GM23338 (cell line): Measurements from ENCODE around the gene CMYA5. TPM values are rescaled to one million over a fixed set of nuclear protein-coding genes. Genes with fewer than 3 reads are reported as not detected.

Experiments used
- ATAC-seq: fragments of 200-7000 bp; cut with Tn5 transposase; 3 replicates; pipeline ENCODE4 v1.9.1; 2020
- DNase-seq: peaks from one replicate; pipeline ENCODE4 v3.0.0-alpha.2; 2015; ENCODE audit warnings: low spot score
- H2AFZ ChIP-seq: fragments of 200-600 bp; sonication (generic); 2 replicates; pipeline ENCODE4 v1.8.0; 2016; ENCODE audit warnings: antibody characterized with exemption, mild to moderate bottlenecking, moderate library complexity
- H3F3A ChIP-seq: fragments of 200-600 bp; sonication (generic); replicated peaks from 2 replicates; pipeline ENCODE4 v1.8.0; 2017; ENCODE audit warnings: antibody characterized with exemption, mixed run types, low read depth
- H3K27ac ChIP-seq: fragments of 200-600 bp; sonication (generic); 2 replicates; pipeline ENCODE4 v1.6.1; 2016; ENCODE audit warnings: low read depth
- H3K27me3 ChIP-seq: fragments of 200-600 bp; sonication (generic); 2 replicates; pipeline ENCODE4 v1.8.0; 2016; ENCODE audit warnings: mild to moderate bottlenecking, mixed run types, moderate library complexity; ENCODE audit not compliant: insufficient read depth
- H3K36me3 ChIP-seq: fragments of 200-600 bp; sonication (generic); 2 replicates; pipeline ENCODE4 v1.8.0; 2016; ENCODE audit warnings: mild to moderate bottlenecking; ENCODE audit not compliant: insufficient read depth
- H3K4me1 ChIP-seq: fragments of 200-600 bp; sonication (generic); 2 replicates; pipeline ENCODE4 v1.8.0; 2016; ENCODE audit warnings: mild to moderate bottlenecking, moderate library complexity; ENCODE audit not compliant: insufficient read depth
- H3K4me2 ChIP-seq: fragments of 200-600 bp; sonication (generic); 2 replicates; pipeline ENCODE4 v1.7.1; 2017; ENCODE audit warnings: mixed run types
- H3K4me3 ChIP-seq: fragments of 200-600 bp; sonication (generic); 2 replicates; pipeline ENCODE4 v1.6.1; 2016; ENCODE audit warnings: mixed run types
- H3K79me2 ChIP-seq: fragments of 200-600 bp; sonication (generic); replicated peaks from 2 replicates; pipeline ENCODE4 v1.8.0; 2017; ENCODE audit warnings: mild to moderate bottlenecking; ENCODE audit not compliant: insufficient read depth
- H3K9me2 ChIP-seq: fragments of 200-600 bp; sonication (generic); 2 replicates; pipeline ENCODE4 v1.8.0; 2017; ENCODE audit not compliant: insufficient read depth
- H4K20me1 ChIP-seq: fragments of 200-600 bp; sonication (generic); replicated peaks from 2 replicates; pipeline ENCODE4 v1.8.0; 2017; ENCODE audit warnings: mild to moderate bottlenecking; ENCODE audit not compliant: insufficient read depth
- H3K27ac Mint-ChIP-seq: 2 replicates; pipeline ENCODE4 v1.8.0; 2020; ENCODE audit warnings: inconsistent platforms, mild to moderate bottlenecking, moderate library complexity, mixed read lengths
- H3K27me3 Mint-ChIP-seq: 3 replicates; pipeline ENCODE4 v1.8.0; 2022; ENCODE audit warnings: low read depth, mild to moderate bottlenecking, moderate library complexity, mixed read lengths, inconsistent platforms; ENCODE audit not compliant: insufficient read depth, poor library complexity
- H3K36me3 Mint-ChIP-seq: 3 replicates; pipeline ENCODE4 v1.8.0; 2021; ENCODE audit warnings: low read depth, mild to moderate bottlenecking, inconsistent platforms, moderate library complexity, mixed read lengths
- H3K4me1 Mint-ChIP-seq: 3 replicates; pipeline ENCODE4 v1.8.0; 2020; ENCODE audit warnings: mild to moderate bottlenecking, inconsistent platforms, mixed read lengths
- H3K4me3 Mint-ChIP-seq: 3 replicates; pipeline ENCODE4 v1.8.0; 2021; ENCODE audit warnings: moderate library complexity, mild to moderate bottlenecking, inconsistent platforms, mixed read lengths
- H3K9me3 Mint-ChIP-seq: 3 replicates; pipeline ENCODE4 v1.8.0; 2020; ENCODE audit warnings: moderate library complexity, mild to moderate bottlenecking, inconsistent platforms, mixed read lengths
- CREB1 ChIP-seq: fragments of 250-450 bp; sonication (Bioruptor Pico); IDR thresholded peaks from 2 replicates; pipeline ENCODE4 v1.5.0; 2020; ENCODE audit warnings: low read depth, mild to moderate bottlenecking, moderate library complexity
- JUNB ChIP-seq: IDR thresholded peaks from one replicate; pipeline ENCODE4 v1.6.1; 2016; ENCODE audit warnings: antibody characterized with exemption; ENCODE audit not compliant: unreplicated experiment
- POLR2AphosphoS5 ChIP-seq: IDR thresholded peaks from 2 replicates; pipeline ENCODE4 v1.6.1; 2016; ENCODE audit warnings: antibody characterized with exemption, low read depth
- STAT1 ChIP-seq: IDR thresholded peaks from one replicate; pipeline ENCODE4 v1.6.1; 2016; ENCODE audit warnings: antibody characterized with exemption; ENCODE audit not compliant: unreplicated experiment
- ZNF114 ChIP-seq: fragments of 250-450 bp; sonication (Bioruptor Pico); IDR thresholded peaks from 2 replicates; pipeline ENCODE4 v1.5.0; 2020; ENCODE audit warnings: mild to moderate bottlenecking, moderate library complexity
- ZNF331 ChIP-seq: fragments of 250-450 bp; sonication (Bioruptor Pico); IDR thresholded peaks from 2 replicates; pipeline ENCODE4 v1.5.0; 2020; ENCODE audit warnings: low read depth, mild to moderate bottlenecking, moderate library complexity
- polyA plus RNA-seq: library from polyadenylated mRNA; unstranded; fragments of >200 nt; fragmentation: Nextera tagmentation; extraction: Ambion mirVana; gene quantifications from 2 replicates; pipeline ENCODE4 v1.2.1, GENCODE V29; 2016
- total RNA-seq: library from RNA; depleted of rRNA; stranded (reverse); fragments of >200 nt; shearing (Covaris generic); gene quantifications from 2 replicates; pipeline ENCODE4 v1.2.3, GENCODE V29; 2014
- TF ChIP-seq, protein P1 (sequence below): fragments of 250-450 bp; sonication (Bioruptor Pico); IDR thresholded peaks from 2 replicates; pipeline ENCODE4 v1.5.0; 2020; ENCODE audit warnings: mild to moderate bottlenecking, moderate library complexity
- TF ChIP-seq, protein P2 (sequence below), 2 experiments: fragments of 200-600 bp in 1 of 2; sonication (generic) in 1 of 2; conservative IDR thresholded peaks; 2 replicates each; pipeline versions ENCODE4 v1.5.1 to v1.6.1; 2016 to 2017; ENCODE audit warnings: antibody characterized with exemption in 2 of 2, low read depth in 2 of 2, mild to moderate bottlenecking in 2 of 2, moderate library complexity in 1 of 2
- TF ChIP-seq, protein P3 (sequence below): IDR thresholded peaks from 2 replicates; pipeline ENCODE4 v1.6.1; 2016; ENCODE audit warnings: antibody characterized with exemption

The CMYA5 gene
- total and polyA plus RNA-seq, 2 experiments from 2014 or later, result 0.45 to 0.49 TPM

DNA sequence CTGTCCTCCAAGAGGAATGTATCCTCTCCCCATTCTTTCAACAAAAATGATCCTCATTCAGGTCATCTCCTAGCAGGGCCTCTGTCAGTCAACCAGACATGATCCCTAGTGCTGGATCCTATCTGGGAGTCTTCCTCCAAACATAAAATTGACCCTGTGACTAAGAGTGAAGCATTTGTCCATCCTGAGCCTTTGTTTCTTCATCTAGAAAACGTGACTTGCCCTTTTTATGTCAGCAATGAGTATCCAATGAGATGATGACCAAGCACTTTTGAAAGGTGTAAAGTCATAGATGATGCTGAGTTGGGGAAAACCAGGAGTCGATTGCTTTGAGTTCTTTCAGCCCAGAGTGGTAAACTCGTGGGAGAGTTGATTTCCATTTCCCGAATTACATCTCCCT is 143.3 kb downstream of the CMYA5 start (continued):
- TF ChIP-seq, protein P1, sequence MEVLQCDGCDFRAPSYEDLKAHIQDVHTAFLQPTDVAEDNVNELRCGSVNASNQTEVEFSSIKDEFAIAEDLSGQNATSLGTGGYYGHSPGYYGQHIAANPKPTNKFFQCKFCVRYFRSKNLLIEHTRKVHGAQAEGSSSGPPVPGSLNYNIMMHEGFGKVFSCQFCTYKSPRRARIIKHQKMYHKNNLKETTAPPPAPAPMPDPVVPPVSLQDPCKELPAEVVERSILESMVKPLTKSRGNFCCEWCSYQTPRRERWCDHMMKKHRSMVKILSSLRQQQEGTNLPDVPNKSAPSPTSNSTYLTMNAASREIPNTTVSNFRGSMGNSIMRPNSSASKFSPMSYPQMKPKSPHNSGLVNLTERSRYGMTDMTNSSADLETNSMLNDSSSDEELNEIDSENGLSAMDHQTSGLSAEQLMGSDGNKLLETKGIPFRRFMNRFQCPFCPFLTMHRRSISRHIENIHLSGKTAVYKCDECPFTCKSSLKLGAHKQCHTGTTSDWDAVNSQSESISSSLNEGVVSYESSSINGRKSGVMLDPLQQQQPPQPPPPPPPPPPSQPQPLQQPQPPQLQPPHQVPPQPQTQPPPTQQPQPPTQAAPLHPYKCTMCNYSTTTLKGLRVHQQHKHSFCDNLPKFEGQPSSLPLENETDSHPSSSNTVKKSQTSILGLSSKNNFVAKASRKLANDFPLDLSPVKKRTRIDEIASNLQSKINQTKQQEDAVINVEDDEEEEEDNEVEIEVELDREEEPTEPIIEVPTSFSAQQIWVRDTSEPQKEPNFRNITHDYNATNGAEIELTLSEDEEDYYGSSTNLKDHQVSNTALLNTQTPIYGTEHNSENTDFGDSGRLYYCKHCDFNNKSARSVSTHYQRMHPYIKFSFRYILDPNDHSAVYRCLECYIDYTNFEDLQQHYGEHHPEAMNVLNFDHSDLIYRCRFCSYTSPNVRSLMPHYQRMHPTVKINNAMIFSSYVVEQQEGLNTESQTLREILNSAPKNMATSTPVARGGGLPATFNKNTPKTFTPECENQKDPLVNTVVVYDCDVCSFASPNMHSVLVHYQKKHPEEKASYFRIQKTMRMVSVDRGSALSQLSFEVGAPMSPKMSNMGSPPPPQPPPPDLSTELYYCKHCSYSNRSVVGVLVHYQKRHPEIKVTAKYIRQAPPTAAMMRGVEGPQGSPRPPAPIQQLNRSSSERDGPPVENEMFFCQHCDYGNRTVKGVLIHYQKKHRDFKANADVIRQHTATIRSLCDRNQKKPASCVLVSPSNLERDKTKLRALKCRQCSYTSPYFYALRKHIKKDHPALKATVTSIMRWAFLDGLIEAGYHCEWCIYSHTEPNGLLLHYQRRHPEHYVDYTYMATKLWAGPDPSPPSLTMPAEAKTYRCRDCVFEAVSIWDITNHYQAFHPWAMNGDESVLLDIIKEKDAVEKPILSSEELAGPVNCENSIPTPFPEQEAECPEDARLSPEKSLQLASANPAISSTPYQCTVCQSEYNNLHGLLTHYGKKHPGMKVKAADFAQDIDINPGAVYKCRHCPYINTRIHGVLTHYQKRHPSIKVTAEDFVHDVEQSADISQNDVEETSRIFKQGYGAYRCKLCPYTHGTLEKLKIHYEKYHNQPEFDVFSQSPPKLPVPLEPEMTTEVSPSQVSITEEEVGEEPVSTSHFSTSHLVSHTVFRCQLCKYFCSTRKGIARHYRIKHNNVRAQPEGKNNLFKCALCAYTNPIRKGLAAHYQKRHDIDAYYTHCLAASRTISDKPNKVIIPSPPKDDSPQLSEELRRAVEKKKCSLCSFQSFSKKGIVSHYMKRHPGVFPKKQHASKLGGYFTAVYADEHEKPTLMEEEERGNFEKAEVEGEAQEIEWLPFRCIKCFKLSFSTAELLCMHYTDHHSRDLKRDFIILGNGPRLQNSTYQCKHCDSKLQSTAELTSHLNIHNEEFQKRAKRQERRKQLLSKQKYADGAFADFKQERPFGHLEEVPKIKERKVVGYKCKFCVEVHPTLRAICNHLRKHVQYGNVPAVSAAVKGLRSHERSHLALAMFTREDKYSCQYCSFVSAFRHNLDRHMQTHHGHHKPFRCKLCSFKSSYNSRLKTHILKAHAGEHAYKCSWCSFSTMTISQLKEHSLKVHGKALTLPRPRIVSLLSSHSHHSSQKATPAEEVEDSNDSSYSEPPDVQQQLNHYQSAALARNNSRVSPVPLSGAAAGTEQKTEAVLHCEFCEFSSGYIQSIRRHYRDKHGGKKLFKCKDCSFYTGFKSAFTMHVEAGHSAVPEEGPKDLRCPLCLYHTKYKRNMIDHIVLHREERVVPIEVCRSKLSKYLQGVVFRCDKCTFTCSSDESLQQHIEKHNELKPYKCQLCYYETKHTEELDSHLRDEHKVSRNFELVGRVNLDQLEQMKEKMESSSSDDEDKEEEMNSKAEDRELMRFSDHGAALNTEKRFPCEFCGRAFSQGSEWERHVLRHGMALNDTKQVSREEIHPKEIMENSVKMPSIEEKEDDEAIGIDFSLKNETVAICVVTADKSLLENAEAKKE (CRISPR knock-in tag), result no peak
- TF ChIP-seq ZNF114 (CRISPR knock-in tag), result no peak

DNA sequence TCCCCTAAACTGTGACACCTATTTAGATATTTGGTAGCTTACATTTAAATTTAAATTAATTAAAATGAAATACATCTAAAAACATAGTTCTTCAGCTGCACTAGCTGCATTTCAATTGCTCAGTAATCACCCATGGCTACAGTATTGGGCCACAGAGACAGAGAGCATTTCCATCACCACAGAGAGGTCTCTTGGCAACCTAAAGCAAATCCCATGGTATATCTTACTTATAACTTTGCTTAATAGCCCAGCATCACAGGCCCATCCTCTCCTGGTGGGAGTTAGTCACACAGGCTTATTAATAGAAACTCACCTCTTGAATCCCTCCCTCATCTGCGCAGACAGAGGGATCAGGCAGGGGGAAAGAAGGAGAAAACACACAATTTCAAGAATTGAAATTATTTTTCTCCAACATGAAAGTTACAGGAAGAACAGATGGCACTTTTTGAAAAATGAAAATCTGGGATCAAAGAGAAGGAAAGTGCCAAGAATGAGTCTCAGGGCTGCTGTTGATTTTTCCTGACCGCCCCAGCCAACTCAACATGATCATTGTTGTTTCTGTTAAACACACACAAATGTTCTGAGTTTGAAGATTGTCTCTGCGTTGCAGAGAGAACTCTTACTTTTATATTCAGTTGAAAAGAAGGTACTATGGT is 144.6 kb downstream of the CMYA5 start:
- Mint-ChIP-seq H3K36me3 (no peaks in the 10 kb centered on the region), H3K27ac (no peak overlapping the region), H3K27me3 (peaks cover 5% of the 10 kb centered on the region), H3K4me1 (no peaks in the 10 kb centered on the region), H3K4me3 (no peak overlapping the region), H3K9me3 (no peaks in the 10 kb centered on the region)
- Histone ChIP-seq H3K4me2 (no peak overlapping the region), H3F3A (no peaks in the 10 kb centered on the region), H3K9me2 (no peaks in the 10 kb centered on the region; the same call in 1 of the 2 replicates), H4K20me1 (no peaks in the 10 kb centered on the region), H3K4me1 (no peaks in the 10 kb centered on the region), H3K36me3 (no peaks in the 10 kb centered on the region), H3K79me2 (no peaks in the 10 kb centered on the region), H3K27ac (no peak overlapping the region), H2AFZ (no peak overlapping the region), H3K4me3 (no peak overlapping the region), H3K27me3 (no peaks in the 10 kb centered on the region)
- ATAC-seq (no peak), DNase-seq (no peak)
- TF ChIP-seq JUNB, result no peak
- TF ChIP-seq, protein P2, sequence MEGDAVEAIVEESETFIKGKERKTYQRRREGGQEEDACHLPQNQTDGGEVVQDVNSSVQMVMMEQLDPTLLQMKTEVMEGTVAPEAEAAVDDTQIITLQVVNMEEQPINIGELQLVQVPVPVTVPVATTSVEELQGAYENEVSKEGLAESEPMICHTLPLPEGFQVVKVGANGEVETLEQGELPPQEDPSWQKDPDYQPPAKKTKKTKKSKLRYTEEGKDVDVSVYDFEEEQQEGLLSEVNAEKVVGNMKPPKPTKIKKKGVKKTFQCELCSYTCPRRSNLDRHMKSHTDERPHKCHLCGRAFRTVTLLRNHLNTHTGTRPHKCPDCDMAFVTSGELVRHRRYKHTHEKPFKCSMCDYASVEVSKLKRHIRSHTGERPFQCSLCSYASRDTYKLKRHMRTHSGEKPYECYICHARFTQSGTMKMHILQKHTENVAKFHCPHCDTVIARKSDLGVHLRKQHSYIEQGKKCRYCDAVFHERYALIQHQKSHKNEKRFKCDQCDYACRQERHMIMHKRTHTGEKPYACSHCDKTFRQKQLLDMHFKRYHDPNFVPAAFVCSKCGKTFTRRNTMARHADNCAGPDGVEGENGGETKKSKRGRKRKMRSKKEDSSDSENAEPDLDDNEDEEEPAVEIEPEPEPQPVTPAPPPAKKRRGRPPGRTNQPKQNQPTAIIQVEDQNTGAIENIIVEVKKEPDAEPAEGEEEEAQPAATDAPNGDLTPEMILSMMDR (conservative IDR thresholded peaks at IDR 0.05; ENCODE audit: low read depth in 2 of 2), result no peak
- no peak for TF ChIP-seq STAT1
- no peak for TF ChIP-seq POLR2AphosphoS5
- no peak for TF ChIP-seq CREB1 (CRISPR knock-in tag)
- TF ChIP-seq, protein P3, sequence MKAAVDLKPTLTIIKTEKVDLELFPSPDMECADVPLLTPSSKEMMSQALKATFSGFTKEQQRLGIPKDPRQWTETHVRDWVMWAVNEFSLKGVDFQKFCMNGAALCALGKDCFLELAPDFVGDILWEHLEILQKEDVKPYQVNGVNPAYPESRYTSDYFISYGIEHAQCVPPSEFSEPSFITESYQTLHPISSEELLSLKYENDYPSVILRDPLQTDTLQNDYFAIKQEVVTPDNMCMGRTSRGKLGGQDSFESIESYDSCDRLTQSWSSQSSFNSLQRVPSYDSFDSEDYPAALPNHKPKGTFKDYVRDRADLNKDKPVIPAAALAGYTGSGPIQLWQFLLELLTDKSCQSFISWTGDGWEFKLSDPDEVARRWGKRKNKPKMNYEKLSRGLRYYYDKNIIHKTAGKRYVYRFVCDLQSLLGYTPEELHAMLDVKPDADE, result no peak
- TF ChIP-seq ZNF331 (CRISPR knock-in tag), result no peak
